Inflammatory macrophage (primary cell): ENCODE results near the gene KMT2E.
"Not testable (repeated sequence)": the region's sequence is repeated elsewhere in the genome, so short reads cannot be mapped to it uniquely, and the experiment has no call there.

Source experiments
- DNase-seq, 2 donors: peaks; one replicate each; pipeline ENCODE4 v3.0.0-alpha.2; 2020 to 2022
- total RNA-seq, 18 experiments: gene quantifications; one replicate each; lab custom pipeline; 2026; ENCODE audit warnings: mixed read lengths in 6 of 18, inconsistent platforms in 2 of 18; lab: John Stamatoyannopoulos, UW

Gene KMT2E, protein sequence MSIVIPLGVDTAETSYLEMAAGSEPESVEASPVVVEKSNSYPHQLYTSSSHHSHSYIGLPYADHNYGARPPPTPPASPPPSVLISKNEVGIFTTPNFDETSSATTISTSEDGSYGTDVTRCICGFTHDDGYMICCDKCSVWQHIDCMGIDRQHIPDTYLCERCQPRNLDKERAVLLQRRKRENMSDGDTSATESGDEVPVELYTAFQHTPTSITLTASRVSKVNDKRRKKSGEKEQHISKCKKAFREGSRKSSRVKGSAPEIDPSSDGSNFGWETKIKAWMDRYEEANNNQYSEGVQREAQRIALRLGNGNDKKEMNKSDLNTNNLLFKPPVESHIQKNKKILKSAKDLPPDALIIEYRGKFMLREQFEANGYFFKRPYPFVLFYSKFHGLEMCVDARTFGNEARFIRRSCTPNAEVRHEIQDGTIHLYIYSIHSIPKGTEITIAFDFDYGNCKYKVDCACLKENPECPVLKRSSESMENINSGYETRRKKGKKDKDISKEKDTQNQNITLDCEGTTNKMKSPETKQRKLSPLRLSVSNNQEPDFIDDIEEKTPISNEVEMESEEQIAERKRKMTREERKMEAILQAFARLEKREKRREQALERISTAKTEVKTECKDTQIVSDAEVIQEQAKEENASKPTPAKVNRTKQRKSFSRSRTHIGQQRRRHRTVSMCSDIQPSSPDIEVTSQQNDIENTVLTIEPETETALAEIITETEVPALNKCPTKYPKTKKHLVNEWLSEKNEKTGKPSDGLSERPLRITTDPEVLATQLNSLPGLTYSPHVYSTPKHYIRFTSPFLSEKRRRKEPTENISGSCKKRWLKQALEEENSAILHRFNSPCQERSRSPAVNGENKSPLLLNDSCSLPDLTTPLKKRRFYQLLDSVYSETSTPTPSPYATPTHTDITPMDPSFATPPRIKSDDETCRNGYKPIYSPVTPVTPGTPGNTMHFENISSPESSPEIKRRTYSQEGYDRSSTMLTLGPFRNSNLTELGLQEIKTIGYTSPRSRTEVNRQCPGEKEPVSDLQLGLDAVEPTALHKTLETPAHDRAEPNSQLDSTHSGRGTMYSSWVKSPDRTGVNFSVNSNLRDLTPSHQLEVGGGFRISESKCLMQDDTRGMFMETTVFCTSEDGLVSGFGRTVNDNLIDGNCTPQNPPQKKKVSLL (N-terminal part only)
- 29.5 to 151 (median 61.0) reads per million in 18 experiments for total RNA-seq

DNA sequence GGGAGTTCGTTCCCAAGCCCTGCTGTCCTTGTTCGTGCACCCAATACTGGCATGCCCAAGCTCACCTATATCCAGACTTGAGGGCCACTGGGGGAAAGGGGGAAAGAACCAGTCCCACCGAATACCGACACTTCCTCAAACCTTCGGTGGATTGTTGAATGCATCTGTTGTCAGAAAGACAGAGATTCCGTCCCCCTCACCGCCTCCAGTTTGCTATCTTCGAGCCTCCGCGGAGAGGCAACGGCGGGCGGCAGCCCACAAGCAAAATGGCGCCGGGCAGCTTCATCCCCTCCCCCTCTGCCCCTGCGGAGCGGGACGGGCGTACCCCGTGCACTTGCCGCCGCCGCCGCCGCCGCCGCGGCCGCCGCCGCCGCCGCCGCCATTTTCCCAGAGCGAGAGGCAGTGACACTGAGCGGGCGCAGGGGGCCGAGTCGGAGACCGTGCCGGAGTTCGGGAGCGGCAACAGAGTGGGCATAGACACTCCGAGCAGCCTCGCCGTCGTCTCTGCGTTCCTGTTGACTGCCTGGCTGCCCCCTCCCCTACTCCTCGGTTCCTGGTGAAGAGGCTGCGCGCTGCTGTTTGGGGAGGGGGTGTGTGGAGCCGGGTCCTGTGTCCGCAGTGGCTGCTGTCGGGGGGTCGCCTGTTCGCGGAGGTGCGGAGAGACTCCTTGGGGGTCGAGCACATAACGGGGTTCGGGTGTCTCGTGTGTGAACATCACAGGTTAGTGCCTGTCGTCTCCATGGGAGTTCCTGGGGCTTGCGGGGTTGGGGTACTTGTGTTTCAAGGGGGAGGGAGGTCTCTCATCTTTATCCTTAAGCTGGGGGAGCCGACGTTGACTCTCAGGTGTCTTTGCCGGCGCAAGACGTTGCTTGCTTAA lies at the start of gene KMT2E:
TSS of gene KMT2E (plus strand) at position 390 of the 877 bp plus-strand sequence. CDS start 26,748 bp downstream, outside the sequence.
- peak; percentile 90 to 94 for DNase-seq

DNA sequence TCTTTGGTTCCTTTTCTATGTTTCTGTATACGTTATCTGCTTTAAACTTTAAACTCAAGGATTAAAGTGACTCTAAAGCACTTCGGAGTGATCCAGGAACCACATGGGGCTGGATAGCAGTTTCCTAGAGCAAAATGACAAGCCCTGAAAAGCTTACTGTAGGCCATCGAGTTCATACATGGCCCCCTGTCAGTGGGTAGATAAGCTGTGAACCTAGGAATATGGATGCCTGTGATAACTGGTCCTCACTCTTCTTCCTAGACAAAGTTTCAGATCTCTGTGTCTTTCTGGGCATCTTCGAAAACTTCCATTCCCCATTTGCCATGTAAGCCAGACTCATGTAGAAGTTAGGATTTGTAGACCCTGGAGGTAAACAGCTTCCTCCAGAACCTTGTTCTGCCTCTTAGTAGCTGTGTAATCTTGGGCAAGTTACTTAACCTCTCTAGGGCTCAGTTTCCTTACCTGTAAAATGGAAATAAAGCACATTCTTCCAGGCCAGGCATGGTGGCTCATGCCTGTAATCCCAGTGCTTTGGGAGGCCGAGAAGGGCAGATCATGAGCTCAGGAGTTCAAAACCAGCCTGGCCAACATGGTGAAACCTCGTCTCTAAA lies 49.3 kb upstream of the KMT2E start:
- DNase-seq = no peak

DNA sequence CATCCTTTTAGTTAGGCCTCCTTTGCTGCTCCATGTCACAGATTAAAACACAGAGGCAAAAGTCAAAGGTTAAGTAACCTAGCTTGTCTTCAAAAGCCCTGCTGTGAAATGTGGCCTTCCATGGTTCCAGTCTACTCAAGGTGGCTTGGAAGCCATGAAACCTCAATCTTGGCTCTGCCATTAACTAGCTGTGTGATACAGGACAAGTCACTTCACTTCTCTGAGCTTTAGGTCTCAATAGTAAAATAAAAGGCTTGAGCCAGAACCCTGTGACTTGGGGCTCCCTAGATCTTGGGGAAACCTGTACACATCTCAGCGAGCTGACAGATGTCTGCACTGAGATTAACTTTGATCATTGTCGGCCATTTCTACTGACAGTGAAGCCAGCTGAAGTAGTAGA lies 48.0 kb upstream of the KMT2E start:
- DNase-seq = no peak

DNA sequence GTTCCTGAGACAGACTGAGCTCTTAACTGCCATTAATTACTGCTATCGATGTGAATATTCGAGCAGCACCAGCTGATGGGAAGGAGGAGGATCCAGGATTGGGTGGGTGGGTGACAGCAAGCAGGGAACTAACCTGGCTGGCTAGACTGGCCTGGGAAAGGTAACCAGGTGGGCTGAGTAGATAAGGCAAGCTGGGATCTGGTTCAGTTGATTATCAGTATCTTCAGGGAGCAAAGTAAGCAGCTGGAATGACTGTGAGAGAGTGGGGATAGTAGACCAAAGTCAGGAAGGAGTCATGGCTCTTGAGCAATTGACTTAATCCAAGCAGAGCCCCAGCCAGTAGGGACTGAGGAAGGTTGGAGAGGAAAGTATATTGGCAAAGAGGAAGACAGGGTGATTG lies 46.9 kb upstream of the KMT2E start:
- no peak for DNase-seq

DNA sequence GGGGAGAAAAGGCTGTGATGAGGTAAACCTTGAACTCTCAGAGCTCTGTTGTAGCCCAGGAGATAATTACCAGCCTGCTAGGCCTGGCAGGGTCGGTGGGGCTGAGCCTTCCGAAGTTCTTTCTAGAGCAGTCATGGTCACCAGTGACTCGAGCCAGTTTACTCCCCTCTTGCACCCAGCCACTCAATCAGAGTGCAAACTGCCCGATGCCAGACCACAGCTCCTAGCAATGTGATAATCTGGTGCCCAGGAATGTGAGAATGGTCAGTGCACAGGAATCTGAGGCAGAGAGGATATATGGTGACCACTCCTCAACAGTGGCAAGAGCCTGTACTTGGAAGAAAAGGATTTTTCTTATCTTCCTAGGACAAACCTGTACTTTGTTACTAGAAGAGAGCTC lies 46.4 kb upstream of the KMT2E start:
- no peak for DNase-seq

DNA sequence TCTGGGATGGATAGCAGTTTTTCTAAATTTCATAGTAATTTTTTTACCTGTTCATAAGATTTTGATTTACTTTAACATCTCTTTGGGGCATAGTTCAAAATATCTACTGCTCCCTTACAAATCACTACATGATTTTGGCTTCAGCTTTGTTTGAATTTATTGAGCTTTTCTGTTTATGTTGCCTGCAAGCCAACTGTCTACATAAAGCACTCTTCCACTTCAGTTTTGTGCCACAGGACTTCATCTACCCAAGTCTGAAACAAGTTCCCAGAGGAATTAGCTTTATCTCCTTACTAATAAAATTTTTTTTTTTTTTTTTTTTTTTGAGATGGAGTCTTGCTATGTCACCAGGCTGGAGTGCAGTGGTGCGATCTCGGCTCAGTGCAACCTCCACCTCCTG lies 45.4 kb upstream of the KMT2E start:
- DNase-seq = no peak

DNA sequence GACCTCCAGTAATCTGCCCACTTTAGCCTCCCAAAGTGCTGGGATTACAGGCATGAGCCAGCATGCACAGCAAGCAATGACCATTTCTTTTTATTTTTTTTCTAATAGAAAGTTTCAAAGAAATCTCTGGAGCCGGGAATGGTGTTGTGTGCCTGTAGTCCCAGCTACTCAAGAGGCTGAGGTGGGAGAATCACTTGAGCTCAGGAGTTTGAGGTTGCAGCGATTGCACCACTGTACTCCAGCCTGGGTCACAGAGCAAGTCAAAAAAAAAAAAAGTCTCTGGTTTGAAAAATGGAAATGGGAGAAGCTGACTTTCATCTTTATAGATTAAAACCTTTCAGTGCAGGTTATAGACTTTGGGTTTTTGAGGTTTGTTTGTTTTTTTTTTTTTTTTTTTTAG lies 44.8 kb upstream of the KMT2E start:
- no peak for DNase-seq

DNA sequence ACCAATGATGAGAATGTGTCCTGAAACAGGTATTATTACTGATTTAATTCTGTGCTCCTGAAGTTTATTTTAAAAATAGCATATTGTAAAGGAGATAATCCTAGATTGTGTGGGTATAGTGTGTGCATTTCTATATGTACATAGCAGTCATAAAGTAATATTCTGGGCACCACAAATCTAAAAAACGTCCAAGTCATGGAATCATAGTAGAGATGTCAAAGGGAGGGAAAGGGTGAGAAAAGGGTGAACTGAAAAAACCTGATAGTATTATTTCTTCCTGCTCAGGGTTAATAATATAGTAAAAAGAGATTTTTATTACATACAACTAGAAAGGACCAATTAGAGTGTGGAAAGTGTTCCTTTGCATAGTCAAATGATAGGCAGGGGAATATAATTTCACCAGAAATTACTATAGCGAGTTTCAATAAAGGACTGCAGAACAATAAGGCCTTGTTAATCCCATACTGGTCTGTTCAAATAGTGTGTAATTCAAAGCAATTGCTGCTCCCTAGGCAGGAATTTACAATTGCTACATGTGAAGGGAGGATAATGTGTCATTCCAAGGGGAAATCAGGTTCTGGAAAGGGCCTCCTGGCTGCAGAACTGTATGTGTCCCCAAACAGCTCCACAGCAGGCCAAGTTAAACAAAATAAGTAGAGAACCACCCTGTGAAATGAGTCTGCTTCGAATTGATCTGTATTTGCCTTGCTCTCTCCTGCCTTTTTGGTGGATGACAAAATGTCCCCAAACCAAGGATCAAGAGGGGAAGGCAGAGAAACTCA lies 42.5 kb upstream of the KMT2E start:
- DNase-seq = no peak

DNA sequence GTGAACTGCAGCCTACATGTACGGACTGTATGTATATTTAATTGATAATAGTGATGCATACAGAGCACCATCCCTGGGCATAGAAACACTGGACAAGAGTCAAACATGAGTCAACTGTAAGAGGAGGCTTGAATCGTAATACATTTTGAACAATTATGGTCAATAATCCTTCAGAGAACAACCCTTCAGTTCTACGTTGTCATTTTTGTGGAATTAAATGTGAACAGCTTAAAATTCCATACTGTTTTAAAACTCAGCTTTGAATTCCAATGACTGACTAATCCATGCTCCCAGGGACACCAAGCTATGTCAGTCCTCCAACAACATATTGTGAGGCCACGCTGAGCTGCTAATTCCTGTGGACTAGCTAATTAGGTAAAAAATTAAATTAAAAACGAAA lies 41.5 kb upstream of the KMT2E start:
- no peak for DNase-seq

DNA sequence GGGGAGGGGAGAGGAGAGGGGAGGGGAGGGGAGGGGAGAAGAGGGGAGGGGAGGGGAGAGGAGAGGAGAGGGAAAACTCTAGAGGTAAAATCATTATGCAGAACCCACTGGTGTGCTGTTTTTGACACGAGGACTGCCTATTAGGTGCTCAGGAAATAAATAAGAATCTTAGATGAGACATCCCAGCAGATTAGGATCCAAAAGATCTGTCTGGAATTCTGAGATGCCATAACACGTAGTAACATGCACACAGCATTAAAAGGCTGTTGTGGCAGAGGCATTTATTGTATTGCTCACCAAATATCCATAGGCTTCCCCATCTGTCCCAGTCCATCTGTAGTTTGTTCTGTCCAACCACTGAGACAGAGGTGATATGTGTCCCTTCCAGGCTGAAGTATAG lies 40.8 kb upstream of the KMT2E start:
- DNase-seq = no peak

DNA sequence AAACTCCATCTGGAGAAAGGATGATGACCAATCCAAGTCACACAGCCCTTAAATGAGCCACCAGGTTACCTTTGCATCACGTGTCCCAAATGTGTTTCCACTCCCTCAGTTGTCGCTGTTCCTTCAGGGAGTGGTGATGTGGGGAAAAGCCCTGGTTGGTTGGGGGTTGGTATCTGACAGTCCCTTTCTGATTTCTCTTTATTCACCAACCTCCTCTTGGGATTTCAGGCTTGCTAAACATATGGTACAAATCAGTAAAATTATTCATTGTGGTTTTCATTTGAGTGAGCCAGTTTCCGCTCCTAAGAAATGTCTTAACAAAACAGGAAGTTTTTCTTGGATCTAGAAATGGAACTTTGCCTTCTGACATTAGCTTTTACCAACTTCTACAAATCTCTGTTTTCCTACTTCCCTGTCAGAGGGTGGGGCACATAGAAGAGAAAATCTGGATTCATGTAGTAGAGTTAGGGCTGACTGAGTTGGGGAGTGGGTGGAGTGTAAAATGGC lies 40.0 kb upstream of the KMT2E start:
- peak; percentile 60 to 79 for DNase-seq

DNA sequence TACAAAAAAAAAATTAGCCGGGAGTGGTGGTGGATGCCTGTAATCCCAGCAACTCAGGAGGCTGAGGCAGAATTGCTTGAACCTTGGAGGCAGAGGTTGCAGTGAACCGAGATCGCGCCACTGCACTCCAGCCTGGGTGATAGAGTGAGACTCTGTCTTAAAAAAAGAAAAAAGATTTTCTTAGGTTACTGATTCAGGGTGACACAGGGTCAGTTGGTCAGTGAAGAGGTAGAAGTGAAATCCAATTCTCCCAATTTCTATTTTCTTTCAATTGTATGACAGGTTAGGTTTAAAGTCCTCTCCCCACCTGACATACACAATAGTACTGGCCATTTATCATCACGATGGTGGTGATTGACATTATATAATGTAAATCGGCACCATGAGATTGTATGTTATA lies 38.5 kb upstream of the KMT2E start:
- DNase-seq = not testable (repeated sequence)

DNA sequence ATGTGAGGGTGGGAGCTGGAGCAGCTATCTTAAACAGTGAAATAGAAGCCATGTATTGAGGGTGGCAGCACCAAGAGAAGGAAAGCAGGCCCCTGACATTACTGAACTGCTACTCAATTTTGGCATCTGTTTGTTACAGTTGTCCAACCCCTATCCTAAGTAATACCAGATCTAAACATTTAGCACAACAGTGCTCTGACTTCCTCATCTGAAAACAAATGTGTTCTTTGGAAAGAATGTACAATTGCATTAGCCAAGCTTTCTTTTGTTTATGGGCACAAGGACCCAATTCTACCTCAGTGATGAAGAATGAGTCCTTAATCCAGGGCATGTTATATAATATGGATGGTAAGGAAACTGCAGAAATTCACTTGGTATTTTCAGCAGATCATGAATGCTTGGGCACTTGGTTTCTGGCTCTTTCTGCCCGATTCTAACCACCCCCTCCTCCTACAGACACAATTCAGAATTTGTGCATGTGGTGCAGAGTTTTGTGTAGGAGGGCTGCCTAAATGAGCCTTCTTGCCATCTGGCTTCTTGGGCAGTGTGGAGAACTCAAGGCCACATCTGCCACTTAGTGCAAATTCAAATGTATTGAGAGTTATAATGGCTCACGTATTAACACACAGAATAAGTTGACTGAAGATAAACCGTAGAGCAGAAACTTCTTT lies 36.9 kb upstream of the KMT2E start:
- DNase-seq = peak in 1 of 2 donors; percentile 73

DNA sequence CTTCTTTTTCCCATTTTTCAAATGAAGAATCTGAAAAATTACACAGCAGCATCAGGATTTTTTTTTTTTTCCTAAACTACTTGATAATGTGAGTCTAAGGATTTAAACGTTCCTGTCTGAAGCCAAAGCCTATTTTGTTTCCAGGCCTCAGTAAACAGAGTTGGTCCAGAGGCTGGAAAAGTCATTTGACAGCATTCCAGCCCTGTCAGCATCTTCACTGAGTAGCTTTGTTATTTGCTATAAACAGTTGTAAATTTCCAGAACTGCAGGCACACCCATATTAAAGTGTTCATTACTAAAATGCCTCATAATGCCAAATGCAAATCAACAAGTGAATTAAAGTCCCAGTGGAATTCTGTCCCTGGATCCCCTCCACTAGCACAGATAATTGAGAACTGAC lies 35.5 kb upstream of the KMT2E start:
- DNase-seq = no peak

DNA sequence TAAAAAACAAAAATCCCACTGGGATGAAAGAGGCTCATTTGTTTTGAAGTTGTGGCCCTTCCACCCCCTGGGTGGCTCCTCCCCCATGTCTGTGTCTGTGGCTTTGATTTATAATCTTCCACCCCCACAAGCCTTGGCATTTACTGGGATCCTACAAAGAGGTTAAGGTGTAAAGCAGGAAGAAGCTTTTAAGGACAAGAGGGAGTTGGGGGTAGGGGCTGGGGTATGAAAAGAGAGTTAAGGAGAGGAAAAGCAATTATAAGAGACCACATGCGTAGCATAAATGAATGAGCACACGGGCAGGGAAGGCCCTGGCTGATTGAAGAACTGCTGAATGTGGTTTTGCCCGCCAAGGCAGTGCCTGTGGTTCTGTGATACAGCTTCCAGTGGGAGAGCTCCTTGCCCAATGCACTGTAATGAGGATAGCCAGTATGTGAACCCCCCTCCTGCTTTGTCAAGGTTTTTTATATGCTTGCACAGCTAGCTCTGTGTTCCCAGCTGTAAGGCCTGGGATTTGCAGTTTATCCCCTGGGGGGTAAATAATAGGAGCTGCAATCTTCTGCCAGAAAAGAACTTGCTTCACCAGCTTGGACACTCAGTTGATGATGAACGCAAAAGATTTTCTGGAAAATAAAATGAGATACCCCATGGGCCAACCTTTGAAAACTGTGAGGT lies 34.7 kb upstream of the KMT2E start:
- peak in 1 of 2 donors; percentile 53 for DNase-seq

DNA sequence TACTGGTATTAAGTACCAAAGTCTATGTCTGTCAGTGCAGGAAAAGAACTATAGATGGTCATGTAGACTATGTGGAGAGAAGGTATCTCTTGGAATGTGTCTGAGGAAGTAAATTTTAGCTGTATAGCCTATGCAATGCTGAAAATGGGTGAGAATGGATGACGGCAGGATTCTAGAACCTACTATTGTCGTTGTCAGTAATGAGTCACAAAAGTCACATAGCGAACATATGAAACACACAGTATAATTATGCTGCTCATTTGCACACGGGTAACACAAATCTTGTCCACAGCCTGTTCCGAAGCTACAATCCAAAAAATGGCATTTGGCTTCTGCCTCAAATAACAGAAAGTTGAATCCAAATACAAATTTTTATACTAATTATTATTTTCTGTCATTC lies 33.6 kb upstream of the KMT2E start:
- no peak for DNase-seq

DNA sequence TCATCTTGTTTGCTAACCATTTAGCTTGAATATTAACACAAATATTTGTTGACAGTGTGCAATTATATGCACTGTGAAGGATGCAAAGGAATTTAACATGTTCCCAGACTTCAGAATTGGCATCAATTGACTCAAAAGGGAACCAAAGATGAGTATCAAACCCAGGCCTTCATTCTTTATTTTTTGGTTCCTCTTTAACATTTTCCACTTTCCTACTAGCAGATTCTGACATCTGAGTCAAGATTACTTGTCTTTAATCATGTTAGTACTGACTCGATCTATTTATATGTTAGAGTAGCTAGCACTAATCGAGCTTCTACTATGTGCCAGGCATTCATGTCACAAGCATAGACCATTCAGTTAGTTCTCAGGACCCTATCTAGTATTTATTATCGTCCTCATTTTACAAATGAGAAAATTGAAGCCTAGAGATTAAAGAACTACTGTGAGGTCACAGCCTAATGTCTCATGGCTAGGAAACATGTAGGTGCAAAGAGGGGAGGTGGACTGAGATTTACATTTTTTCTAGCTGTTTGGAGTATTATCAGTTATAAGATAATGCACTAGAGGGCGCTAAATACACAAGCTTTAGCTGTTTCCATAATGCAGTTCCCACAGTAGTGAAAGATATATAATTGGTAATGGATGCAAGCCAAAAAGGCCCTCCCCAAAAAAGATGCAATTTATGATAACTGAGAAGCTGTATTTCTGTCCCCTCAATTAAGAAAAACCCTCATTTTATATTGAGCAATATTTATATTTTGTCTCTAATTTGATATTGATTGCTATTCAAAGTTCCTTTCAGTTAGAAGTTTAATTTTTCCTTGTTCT lies 32.9 kb upstream of the KMT2E start:
- DNase-seq = peak; percentile 48 to 81

DNA sequence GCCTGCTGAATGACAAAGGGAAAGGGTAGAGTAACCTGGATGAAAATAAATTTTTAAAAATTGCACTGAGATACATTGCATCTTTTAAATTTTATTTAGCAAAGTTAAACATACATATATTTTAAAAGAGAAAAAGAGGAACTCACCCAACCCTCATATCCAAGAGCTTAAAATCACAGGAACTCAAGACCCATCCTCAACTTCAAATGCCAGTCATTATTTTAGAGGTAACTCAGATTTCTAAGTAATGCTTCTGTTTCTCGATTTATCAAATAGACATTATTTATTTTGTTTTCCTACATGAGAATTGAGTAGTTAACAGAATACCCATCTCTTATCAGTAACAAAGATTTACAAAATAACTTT lies 32.4 kb upstream of the KMT2E start:
- no peak for DNase-seq
